Hepatic stellate cell (primary cell): ENCODE measurements around the gene CST8.

ENCODE experiments used
- DNase-seq: peaks from one replicate; pipeline ENCODE4 v3.0.0; 2011; ENCODE audit warnings: low spot score

CST8 gene

DNA sequence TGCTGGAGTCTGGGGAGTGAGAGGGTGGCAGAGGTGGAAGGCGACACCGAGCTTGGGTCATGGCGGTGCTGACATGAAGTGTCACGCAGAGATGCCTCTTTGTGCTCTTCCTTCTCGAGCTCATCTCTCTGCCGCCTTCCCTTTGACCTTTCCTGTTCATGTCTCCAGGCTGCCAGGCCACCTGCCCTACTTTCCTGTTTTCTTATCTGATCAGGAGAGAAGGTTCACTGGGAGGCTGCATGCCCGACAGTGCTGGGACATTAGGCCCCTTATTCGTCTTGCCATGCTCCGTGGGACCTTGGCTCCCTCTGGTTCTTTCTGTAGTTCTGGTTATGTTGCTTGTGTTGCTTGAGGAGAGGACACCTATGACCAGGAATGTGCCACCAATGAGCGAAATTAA is 33.2 kb downstream of the CST8 start:
- no peak for DNase-seq

DNA sequence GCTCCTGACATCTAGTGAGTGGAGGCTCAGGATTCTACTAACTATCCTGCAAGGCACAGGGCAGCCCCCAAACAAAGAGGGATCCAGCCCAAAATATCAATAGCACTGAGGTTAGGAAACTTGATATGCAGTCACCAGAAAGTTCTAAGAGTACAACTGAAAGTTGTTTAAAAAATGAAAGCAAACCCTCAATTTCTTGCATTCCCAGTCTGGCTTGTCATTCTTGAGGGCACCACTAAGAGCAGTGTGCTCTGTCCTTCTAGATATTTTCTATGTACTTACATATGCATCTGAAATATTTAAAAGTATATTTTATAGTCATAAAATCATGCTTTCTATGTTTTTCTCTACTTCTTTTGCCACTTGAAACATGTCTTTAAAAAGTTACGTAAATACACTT is 35.9 kb downstream of the CST8 start:
- no peak for DNase-seq

DNA sequence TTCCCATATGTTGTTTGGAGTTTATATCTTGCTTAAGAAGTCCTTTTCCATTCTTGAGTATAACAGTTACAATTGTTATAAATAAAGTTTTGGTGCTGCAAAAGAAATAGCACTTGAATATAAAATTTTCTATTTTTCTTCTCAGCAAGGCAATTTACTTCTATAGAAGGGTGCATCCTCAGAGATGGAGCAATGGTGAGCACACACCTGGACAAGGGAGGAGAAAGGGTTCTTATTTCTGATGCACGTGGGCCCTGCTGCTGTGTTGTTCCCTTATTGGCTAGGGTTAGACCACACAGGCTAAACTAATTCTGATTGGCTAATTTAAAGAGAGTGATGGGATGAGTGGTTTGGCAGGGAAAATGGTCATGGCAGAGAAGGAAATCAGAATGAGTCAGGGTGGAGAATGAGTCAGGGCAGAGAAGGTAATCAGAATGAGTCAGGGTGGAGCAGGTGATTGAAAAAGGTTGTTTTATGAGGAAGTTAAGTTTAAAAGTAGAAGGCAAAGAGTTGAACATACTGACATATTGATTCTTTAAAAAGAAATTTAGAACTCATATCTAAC is 38.0 kb downstream of the CST8 start:
- no peak for DNase-seq

DNA sequence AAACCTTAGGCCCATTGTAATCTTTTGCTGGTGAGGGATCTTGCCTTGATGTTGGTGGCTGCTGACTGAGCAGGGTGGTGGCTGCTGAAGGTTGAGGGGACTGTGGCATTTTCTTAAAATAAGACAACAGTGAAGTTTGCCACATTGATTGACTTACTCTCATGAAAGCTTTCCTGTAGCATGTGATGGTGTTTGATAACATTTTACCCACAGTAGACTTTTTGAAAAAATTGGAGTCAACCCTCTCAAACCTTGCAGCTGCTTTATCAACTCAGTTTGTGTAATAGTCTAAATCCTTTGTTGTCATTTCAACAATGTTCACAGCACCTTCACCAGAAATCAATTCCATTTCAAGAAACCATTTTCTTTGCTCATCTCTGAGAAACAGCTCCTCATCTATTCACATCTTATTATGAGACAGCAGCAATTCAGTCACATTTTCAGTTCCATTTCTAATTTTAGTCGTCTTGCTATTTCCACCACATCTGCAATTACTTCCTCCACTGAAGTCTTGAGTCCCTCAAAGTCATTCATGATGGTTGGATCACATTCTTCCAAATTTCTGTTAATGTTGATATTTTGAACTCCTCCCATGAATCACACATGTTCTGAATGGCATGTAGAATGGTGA is 40.1 kb downstream of the CST8 start:
- DNase-seq: no peak

DNA sequence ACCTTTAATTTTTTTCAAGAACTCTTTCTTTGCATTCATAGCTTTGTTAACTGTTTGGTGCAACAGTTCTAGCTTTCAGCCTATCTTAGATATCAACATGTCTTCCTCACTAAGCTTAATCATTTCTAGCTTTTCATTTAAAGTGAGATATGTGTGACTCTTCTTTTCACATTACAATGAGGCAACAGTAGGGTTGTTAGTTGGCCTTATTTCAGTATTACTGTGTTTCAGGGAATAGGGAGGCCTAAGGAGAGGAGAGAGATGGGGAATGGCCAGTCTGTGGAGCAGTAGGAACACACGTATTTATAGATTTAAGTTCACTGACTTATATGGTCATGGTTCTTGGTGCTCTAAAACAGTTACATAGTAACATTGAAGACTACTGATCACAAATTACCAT is 41.6 kb downstream of the CST8 start:
- no peak for DNase-seq

DNA sequence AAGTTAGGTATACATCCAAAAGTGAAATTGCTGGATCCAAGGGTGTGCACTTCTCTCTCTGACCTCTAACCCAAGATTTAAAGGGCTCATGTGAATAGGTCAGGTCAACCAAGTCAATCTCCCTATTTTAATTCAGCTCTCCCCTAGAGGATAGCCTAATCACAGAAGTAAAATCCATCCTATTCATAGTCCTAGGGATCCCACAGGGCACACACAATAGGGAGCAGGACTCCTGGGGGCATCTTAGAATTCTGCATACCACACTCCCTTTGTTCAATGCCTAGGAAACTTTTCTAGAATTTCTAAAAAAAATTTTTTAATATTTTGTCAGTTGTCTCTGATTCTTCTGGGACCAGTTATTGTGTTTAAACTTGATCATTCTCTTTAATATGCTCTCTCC is 42.2 kb downstream of the CST8 start:
- DNase-seq: no peak

DNA sequence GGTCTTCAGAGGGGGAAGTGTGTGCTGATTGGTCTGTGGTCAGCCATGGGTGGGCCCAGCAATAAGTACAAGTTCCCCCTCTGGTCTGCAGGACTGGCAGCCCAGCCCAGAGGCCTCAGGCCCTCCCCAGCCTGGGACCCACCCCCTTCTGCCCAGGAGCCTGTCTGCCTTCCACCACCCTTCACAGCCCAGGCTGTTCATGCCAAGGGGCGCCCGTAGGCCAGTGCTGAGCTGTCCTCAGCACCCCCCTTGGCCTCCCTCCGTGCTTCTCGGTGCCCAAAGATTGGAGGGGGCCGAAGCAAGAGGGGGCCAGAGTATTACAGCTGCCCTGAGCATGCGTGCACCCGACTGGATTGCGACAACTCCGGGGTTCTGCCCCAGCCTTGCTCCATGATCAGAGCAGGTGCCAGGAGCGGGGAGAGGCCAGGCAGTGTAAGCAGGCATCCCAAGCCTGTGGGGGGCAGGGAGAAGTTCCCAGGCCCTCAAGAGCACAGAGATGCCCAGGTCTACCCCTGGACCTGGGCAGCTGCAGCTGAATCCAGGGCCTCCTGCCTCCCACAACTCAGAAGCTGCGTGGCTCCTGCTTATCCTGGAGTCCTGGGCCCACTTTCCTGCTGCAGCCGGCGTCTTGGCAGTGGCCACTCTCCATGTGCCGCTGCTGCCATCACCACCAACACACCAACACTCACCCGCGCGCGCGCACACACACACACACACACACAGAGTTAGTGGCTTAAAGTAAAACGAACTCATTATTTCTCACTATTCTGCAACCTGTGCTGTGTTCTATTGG is 44.1 kb downstream of the CST8 start:
- DNase-seq: no peak

DNA sequence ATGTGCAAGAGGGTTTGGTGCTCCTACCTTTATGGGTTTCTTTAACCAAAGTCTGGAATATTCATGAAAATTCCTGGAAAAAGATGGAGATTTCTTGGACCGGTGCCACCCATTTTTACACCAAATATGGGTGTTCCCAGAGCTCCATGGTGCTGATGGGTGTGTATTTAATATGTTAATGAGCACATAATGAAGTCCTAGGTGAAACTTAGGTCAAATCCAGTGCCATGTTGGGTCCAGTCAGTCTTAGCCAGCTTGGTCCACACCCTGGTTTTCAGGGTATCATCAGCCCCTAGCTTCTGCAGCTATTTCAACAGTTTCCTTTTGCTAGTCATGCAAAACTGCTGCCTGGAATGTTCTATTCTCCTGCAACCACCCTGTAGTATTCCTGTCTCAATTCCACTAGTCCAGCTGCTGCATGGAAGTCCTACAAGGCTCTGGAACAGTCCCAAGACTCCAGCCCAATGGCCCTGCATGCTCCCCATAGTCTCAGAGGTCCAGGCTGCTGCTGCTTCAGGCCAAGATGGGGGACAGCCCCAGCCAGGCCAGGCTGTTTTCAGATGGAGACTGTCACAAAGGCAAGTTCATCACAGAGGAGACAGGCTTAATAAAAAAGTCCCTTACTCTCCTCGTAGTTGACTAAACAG is 45.5 kb downstream of the CST8 start:
- DNase-seq: no peak

DNA sequence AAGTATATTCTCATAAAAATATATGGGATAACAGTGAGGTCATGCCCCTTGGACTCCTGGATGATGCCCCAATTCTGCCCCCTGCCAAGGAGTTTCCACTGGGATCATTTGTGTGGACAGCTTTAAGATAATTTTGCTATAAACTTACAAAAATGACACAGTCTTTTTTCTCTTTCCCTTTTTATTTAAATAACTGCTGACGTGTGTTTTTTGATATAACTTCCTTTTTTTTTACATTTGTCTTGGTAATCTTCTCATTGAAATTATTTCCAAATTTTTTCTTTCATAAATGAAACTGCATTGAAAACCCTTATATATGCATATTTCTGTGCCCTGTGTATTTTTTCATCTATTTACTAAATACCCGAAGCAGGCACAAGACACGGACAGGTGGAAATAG is 46.1 kb downstream of the CST8 start:
- no peak for DNase-seq

DNA sequence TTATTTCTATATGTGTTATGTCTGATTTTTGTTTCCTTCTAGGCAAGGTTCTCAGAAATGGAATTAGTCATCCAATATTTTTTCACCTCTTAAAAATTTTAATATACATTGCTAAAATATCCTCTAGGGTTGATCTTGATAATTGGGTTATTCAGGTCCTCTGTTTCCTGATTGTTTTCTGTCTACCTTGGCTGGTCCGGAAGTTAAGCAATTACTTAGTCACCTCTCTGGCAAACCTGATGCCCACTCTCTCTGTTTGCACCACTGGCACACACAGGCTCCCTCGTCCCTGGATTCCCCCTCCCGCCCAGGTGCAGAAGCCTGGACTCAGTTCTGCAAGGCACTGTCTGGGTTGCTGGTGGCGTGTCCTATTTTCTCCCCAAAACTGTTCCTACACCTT is 49.7 kb downstream of the CST8 start:
- no peak for DNase-seq

DNA sequence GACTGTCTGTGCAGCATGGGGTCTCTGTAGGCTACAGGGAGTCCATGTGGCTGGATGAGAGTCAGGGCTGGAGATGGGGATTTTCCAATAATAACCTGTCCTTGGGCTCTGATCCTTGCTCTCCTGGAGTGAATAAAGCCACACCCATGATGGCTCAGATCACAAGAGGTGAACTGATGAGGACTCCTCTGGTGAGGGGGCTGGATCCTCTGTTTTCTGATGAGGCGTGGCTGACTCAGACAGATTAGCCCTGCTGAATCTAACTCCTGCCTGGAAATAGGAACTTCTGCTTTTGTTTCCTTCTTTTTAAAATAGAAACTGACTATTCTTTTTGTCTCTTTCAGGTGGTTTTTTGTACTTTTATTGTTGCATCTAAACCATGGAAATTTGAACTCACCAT is 50.4 kb downstream of the CST8 start:
- no peak for DNase-seq

DNA sequence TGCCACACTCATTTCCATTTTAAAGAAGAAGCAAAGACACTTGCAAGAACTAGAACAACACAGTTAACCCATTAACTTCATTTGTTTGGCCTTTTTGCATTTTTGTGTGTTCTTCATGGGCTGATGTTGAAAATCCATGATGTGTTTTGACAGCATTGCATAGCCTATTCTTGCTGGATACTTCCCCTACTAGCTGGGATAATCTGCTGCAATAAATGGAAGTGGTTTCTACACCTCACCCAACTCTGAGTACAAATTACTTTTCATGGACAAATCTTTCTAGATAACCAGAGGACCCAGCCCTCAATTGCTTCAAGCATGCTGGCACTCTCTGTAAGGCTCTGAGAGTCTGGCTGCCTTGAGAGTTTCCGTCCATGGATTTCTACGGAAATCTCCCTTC is 50.9 kb downstream of the CST8 start:
- no peak for DNase-seq

DNA sequence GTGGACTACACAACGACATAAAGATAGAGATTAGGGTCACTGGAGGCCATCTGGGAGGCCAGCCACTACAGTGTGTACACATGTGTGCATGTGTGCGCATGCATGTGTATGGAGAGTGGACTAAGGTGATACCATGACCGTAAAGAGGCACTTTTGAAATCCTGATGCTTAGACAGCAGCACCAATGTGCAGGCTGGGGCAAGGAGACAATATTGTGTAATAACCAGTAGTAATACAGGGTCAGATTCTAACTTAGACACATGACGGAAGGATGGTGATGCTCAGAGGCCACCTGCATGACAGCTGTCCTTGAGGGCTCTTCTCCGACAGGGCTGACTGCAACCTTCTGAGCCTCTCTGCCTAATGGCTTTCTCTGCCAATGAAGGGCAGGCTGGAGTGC is 51.9 kb downstream of the CST8 start:
- DNase-seq: no peak

DNA sequence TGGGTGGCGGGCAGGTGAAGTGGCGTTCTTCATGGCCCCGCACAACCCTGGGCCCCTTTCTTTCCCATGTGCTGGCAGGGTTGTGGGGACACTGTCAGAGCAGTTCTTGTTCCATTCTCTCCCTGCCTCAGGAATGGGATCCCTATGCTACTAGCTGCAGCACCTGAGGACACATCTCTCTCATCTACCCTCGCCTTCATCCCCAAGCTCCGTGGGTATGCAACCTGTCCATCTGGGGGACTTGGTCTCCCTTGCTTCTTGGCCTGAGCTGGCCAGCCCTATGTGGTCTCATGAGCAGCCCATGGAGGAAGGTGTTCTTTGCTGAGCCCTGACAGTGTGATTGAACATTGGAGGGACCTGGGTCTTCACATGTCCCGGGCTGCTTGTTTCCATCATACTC is 53.2 kb downstream of the CST8 start:
- no peak for DNase-seq
